RCC 7860 (cell line): ENCODE measurements around the gene SRRM1.
"Not testable (repeated sequence)": the region's sequence is repeated elsewhere in the genome, so short reads cannot be mapped to it uniquely, and the experiment has no call there.

ENCODE experiments used
- DNase-seq: peaks from one replicate; pipeline ENCODE4 v3.0.0-alpha.2; 2015; ENCODE audit warnings: low spot score
- FAIRE-seq: peaks from 2 replicates; lab custom pipeline; 2012; peaks lifted over from hg19 to GRCh38; lab: Jason Lieb, UNC

The SRRM1 gene

GRCh38 chr1:24692351-24692980 lies 49.4 kb downstream of the SRRM1 start:
- FAIRE-seq (no peak), DNase-seq (no peak)

GRCh38 chr1:24693827-24694379 lies 50.8 kb downstream of the SRRM1 start:
- FAIRE-seq = no peak

GRCh38 chr1:24694380-24694843 lies 51.3 kb downstream of the SRRM1 start:
- FAIRE-seq (no peak), DNase-seq (no peak)

More at GRCh38 chr1:24693827-24694379, 50.8 kb downstream of the SRRM1 start:
- DNase-seq = no peak

GRCh38 chr1:24695202-24695974 lies 52.3 kb downstream of the SRRM1 start:
- no peak for DNase-seq
- no peak for FAIRE-seq

- FAIRE-seq (no peak), DNase-seq (no peak)
These were observed 53.1 kb downstream of the SRRM1 start for GRCh38 chr1:24696041-24696755.

GRCh38 chr1:24696756-24697330 lies 53.7 kb downstream of the SRRM1 start:
- DNase-seq = no peak
- FAIRE-seq = no peak

- not testable (repeated sequence) for FAIRE-seq, DNase-seq
These were observed 54.4 kb downstream of the SRRM1 start for GRCh38 chr1:24697453-24698001.

GRCh38 chr1:24698326-24698725 lies 55.2 kb downstream of the SRRM1 start:
- DNase-seq, FAIRE-seq: not testable (repeated sequence)

- DNase-seq (peak; percentile 42), FAIRE-seq (no peak)
These were observed 56.5 kb downstream of the SRRM1 start for GRCh38 chr1:24699628-24700027.

- FAIRE-seq = no peak
- peak; percentile 64 for DNase-seq
These were observed 59.6 kb downstream of the SRRM1 start for GRCh38 chr1:24702511-24703293.

- FAIRE-seq = no peak
- DNase-seq = peak; percentile 85
These were observed 61.5 kb downstream of the SRRM1 start for GRCh38 chr1:24704411-24705259.

- peak; percentile 85 for FAIRE-seq
- peak; percentile 90 for DNase-seq
These were observed 62.4 kb downstream of the SRRM1 start for GRCh38 chr1:24705260-24706073.

GRCh38 chr1:24706074-24706389 lies 62.9 kb downstream of the SRRM1 start:
- not testable (repeated sequence) for DNase-seq, FAIRE-seq

GRCh38 chr1:24707687-24708086 lies 64.6 kb downstream of the SRRM1 start:
- DNase-seq (peak; percentile 72), FAIRE-seq (no peak)

- no peak for FAIRE-seq
- DNase-seq = no peak
These were observed 65.8 kb downstream of the SRRM1 start for GRCh38 chr1:24708938-24709337.

GRCh38 chr1:24709791-24710441 lies 66.8 kb downstream of the SRRM1 start:
- FAIRE-seq = no peak

GRCh38 chr1:24711329-24711728 lies 68.2 kb downstream of the SRRM1 start:
- DNase-seq = no peak
- FAIRE-seq = no peak

More at GRCh38 chr1:24709791-24710441, 66.8 kb downstream of the SRRM1 start:
- DNase-seq = no peak

GRCh38 chr1:24713176-24713575 lies 70.1 kb downstream of the SRRM1 start:
- FAIRE-seq (peak; percentile 91), DNase-seq (peak; percentile 91)
